Panc1 (cell line): ENCODE data around the gene TEDDM1. TPM values are rescaled to one million over a fixed set of nuclear protein-coding genes. Genes with fewer than 3 reads are reported as not detected.

ENCODE experiments used
- ATAC-seq: fragments of 200-7000 bp; cut with Tn5 transposase; 2 replicates; pipeline ENCODE4 v1.9.1; 2020; ENCODE audit warnings: mild to moderate bottlenecking, moderate library complexity
- BruUV-seq: library from RNA; stranded (reverse); fragments of 400-500 nt; replicated peaks from 2 replicates; lab custom pipeline; 2021; lab: Mats Ljungman, UMichigan
- CTCF ChIA-PET: fragments of 300-600 bp; sonication (Branson Sonifier 250); formaldehyde crosslinking; loops from one replicate; lab custom pipeline; 2022; ENCODE audit warnings: antibody characterized with exemption; lab: Charles Lee
- POLR2A ChIA-PET: fragments of 300-600 bp; sonication (Branson Sonifier 250); formaldehyde crosslinking; loops from one replicate; lab custom pipeline; 2022; ENCODE audit warnings: antibody characterized with exemption; lab: Charles Lee
- DNase-seq: peaks from one replicate; pipeline ENCODE4 v3.0.0-alpha.2; 2010; ENCODE audit warnings: low read depth, low spot score
- H3K27ac ChIP-seq: 2 replicates; pipeline ENCODE4 v1.5.1; 2011; ENCODE audit warnings: mild to moderate bottlenecking, low read length, inconsistent platforms
- H3K27me3 ChIP-seq: fragments of 200-500 bp; sonication (Bioruptor generic); 2 replicates; pipeline ENCODE4 v1.6.0; 2014; ENCODE audit warnings: low read length, inconsistent platforms; ENCODE audit not compliant: control insufficient read depth, insufficient read depth
- H3K36me3 ChIP-seq: fragments of 200-500 bp; sonication (Bioruptor generic); 2 replicates; pipeline ENCODE4 v1.5.1; 2014; ENCODE audit warnings: inconsistent platforms, mild to moderate bottlenecking, low read length, moderate library complexity; ENCODE audit not compliant: control insufficient read depth, insufficient read depth
- H3K4me1 ChIP-seq: 2 replicates; pipeline ENCODE4 v1.5.1; 2011; ENCODE audit warnings: inconsistent platforms, mild to moderate bottlenecking, low read length, moderate library complexity; ENCODE audit not compliant: control insufficient read depth, insufficient read depth
- H3K4me3 ChIP-seq, 2 experiments: 2 replicates each; pipeline ENCODE4 v1.5.1; 2011 to 2012; ENCODE audit warnings: low read depth in 2 of 2, low read length in 2 of 2, mild to moderate bottlenecking in 2 of 2, inconsistent platforms in 1 of 2, moderate library complexity in 1 of 2
- H3K9me3 ChIP-seq: fragments of 200-500 bp; sonication (Bioruptor generic); 2 replicates; pipeline ENCODE4 v1.5.1; 2014; ENCODE audit warnings: low read depth, mild to moderate bottlenecking, inconsistent platforms, low read length, moderate library complexity; ENCODE audit not compliant: control insufficient read depth, insufficient read depth
- CTCF ChIP-seq: fragments of 450-650 bp; IDR thresholded peaks from 2 replicates; pipeline ENCODE4 v1.5.1; 2017; ENCODE audit warnings: mild to moderate bottlenecking
- POLR2AphosphoS5 ChIP-seq: IDR thresholded peaks from 2 replicates; pipeline ENCODE4 v1.6.1; 2012; ENCODE audit warnings: mild to moderate bottlenecking, low read depth, low read length, moderate library complexity
- SIN3A ChIP-seq: IDR thresholded peaks from 2 replicates; pipeline ENCODE4 v1.6.1; 2012; ENCODE audit warnings: low read depth, mild to moderate bottlenecking, low read length, moderate library complexity, borderline replicate concordance; ENCODE audit not compliant: insufficient read depth
- TCF7L2 ChIP-seq: IDR thresholded peaks from 2 replicates; pipeline ENCODE4 v1.6.1; 2011; ENCODE audit warnings: mild to moderate bottlenecking, low read depth, low read length, inconsistent platforms
- in situ Hi-C: cut with HindIII; loops from 2 replicates; pipeline ENCODE4 v1.10.0; 2016; ENCODE audit warnings: low sequenced_read_pairs, low pct_unique_long_range_greater_than_20kb
- intact Hi-C: fragments of 100-400 bp; cut with micrococcal nuclease; formaldehyde crosslinking; loops from one replicate; pipeline ENCODE4 v1.10.0; 2022; ENCODE audit not compliant: unreplicated experiment
- total RNA-seq: library from RNA; stranded (reverse); gene quantifications from one replicate; pipeline ENCODE4 v1.2.1, GENCODE V29; 2021; ENCODE audit not compliant: unreplicated experiment
- TF ChIP-seq, protein P1 (sequence below), 2 experiments: IDR thresholded peaks; 2 replicates each; pipeline ENCODE4 v1.6.1; 2011 to 2012; ENCODE audit warnings: low read depth in 2 of 2, control low read depth in 1 of 2, low read length in 1 of 2, mild to moderate bottlenecking in 1 of 2, moderate library complexity in 1 of 2; ENCODE audit not compliant: insufficient read depth in 1 of 2

Gene TEDDM1
- total RNA-seq, 1 experiment from 2014 or later: not detected

- no peaks in the 10 kb centered on the region for H3K9me3 ChIP-seq
- no TSS peak for BruUV-seq
- no peak overlapping the region for H3K4me3 ChIP-seq
- ChIA-PET POLR2A (no interaction called here), CTCF (no interaction called here)
- H3K27me3 ChIP-seq: no peaks in the 10 kb centered on the region
- no peak for TF ChIP-seq SIN3A
- no peak for TF ChIP-seq TCF7L2
- no peak for TF ChIP-seq CTCF
- TF ChIP-seq, protein P1, sequence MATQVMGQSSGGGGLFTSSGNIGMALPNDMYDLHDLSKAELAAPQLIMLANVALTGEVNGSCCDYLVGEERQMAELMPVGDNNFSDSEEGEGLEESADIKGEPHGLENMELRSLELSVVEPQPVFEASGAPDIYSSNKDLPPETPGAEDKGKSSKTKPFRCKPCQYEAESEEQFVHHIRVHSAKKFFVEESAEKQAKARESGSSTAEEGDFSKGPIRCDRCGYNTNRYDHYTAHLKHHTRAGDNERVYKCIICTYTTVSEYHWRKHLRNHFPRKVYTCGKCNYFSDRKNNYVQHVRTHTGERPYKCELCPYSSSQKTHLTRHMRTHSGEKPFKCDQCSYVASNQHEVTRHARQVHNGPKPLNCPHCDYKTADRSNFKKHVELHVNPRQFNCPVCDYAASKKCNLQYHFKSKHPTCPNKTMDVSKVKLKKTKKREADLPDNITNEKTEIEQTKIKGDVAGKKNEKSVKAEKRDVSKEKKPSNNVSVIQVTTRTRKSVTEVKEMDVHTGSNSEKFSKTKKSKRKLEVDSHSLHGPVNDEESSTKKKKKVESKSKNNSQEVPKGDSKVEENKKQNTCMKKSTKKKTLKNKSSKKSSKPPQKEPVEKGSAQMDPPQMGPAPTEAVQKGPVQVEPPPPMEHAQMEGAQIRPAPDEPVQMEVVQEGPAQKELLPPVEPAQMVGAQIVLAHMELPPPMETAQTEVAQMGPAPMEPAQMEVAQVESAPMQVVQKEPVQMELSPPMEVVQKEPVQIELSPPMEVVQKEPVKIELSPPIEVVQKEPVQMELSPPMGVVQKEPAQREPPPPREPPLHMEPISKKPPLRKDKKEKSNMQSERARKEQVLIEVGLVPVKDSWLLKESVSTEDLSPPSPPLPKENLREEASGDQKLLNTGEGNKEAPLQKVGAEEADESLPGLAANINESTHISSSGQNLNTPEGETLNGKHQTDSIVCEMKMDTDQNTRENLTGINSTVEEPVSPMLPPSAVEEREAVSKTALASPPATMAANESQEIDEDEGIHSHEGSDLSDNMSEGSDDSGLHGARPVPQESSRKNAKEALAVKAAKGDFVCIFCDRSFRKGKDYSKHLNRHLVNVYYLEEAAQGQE (IDR thresholded peaks at IDR 0.05; ENCODE audit: insufficient read depth in 1 of 2, low read depth in 2 of 2, low read length in 1 of 2): no peak
- no peak for TF ChIP-seq POLR2AphosphoS5
- no peak for DNase-seq
- H3K36me3 ChIP-seq: peaks cover 4% of the 10 kb centered on the region
- no peak for ATAC-seq
- H3K27ac ChIP-seq: no peak overlapping the region
- in situ Hi-C loops (no loop called here), intact Hi-C loops (no loop called here)
- no peaks in the 10 kb centered on the region; the same call in 1 of the 2 replicates for H3K4me1 ChIP-seq
These were observed 13.5 kb downstream of the TEDDM1 start for GRCh38 chr1:182386980-182387379.

DNA sequence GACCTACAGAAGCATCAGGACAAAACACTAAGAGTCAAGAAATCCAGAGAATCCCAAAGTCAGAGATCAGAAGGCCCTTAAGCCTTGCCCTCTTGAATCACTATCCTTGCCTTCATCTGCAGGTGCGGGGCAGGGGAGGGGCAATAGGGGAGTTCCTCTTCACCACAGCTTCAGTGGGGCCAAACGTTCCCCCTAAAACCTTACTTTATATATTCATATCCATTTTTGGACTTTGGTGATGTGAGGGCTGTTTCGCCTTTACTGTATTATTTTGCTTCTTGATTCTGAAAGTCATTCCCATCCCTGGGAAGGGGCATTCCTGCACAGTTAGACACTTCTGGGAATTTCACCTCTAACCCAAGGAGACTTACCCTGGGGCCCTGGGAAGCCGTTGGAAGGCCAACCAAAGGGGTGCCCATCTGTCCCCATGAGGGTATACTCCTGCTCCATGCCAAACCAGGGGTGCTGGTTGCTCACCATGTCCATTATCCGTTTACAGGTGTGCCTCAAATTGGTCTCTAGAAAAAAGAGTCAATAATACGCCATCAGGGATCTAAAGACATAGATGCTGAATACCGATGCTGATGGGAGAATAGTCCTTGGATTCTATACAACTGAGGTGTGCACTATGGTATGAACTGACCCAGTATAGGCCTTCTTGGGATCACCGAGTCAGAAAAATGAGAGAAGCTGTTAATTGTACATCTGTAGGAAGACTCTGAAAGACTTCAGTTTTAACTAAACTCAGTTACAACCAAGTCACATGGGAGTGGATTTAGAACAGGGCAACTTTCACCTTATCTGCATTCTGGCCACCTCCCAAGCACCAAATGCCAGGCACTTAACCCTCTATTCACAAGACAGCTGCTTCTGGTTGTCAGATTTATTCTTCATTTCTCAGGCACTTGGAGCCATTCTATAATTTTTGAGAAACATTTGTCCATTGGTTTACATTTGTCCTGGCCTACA lies 14.3 kb downstream of the TEDDM1 start:
- peaks cover 4% of the 10 kb centered on the region for H3K36me3 ChIP-seq
- ATAC-seq (no peak), DNase-seq (no peak)
- H3K27ac ChIP-seq: no peak overlapping the region
- in situ Hi-C loops (no loop called here), intact Hi-C loops (no loop called here)
- no peaks in the 10 kb centered on the region; the same call in 1 of the 2 replicates for H3K4me1 ChIP-seq
- BruUV-seq: no TSS peak
- ChIA-PET POLR2A (no interaction called here), CTCF (no interaction called here)
- no peak overlapping the region for H3K4me3 ChIP-seq
- no peaks in the 10 kb centered on the region for H3K27me3 ChIP-seq
- TF ChIP-seq POLR2AphosphoS5 (no peak), SIN3A (no peak), CTCF (no peak), TCF7L2 (no peak)
- TF ChIP-seq, protein P1 (IDR thresholded peaks at IDR 0.05; ENCODE audit: insufficient read depth in 1 of 2, low read depth in 2 of 2, low read length in 1 of 2): no peak
- no peaks in the 10 kb centered on the region for H3K9me3 ChIP-seq
